Thyroid gland (tissue), 4 donors: ENCODE data around the gene UTS2R. TPM values are rescaled to one million over a fixed set of nuclear protein-coding genes. Genes with fewer than 3 reads are reported as not detected.
A peak's percentile ranks its signal among the peaks of the same experiment; 100 is the strongest.

Experiments used
- DNase-seq, 2 donors: peaks; one replicate each; pipeline ENCODE4 v3.0.0-alpha.2; 2019
- H3K27ac ChIP-seq, 3 donors: fragments of 200-600 bp; sonication (generic); 1 replicate in 2 of 3; 2 replicates in 1 of 3; pipeline ENCODE4 v1.5.1; 2016 to 2019; ENCODE audit warnings: mild to moderate bottlenecking in 1 of 3, moderate library complexity in 1 of 3
- H3K27me3 ChIP-seq: fragments of 200-600 bp; sonication (generic); one replicate; pipeline ENCODE4 v1.5.1; 2019
- H3K36me3 ChIP-seq, 2 donors: fragments of 200-600 bp; sonication (generic); one replicate each; pipeline ENCODE4 v1.5.1; 2016 to 2019
- H3K4me1 ChIP-seq, 2 donors: fragments of 200-600 bp; sonication (generic); one replicate each; pipeline ENCODE4 v1.5.1; 2017 to 2019
- H3K4me3 ChIP-seq, 3 donors: fragments of 200-600 bp; sonication (generic); replicated peaks in 1 of 3; 1 replicate in 2 of 3; 2 replicates in 1 of 3; pipeline ENCODE4 v1.5.1; 2016; ENCODE audit warnings: mild to moderate bottlenecking in 1 of 3
- H3K9me3 ChIP-seq: fragments of 200-600 bp; sonication (generic); one replicate; pipeline ENCODE4 v1.5.1; 2017
- POLR2A ChIP-seq, 2 donors: fragments of 450-650 bp; IDR thresholded peaks; one replicate each; pipeline ENCODE4 v1.6.1; 2017; ENCODE audit warnings: antibody characterized with exemption in 2 of 2, mild to moderate bottlenecking in 2 of 2, moderate library complexity in 1 of 2
- WGBS, 2 donors: methylation state at CpG; one replicate each; pipeline ENCODE4 v1.1.5; 2017; 5-methylcytosine and 5-hydroxymethylcytosine counted together
- intact Hi-C: fragments of 100-400 bp; cut with DNase I; formaldehyde crosslinking; loops from one replicate; pipeline ENCODE4 v1.15.1; 2023
- total RNA-seq, 4 donors: library from RNA; depleted of rRNA; stranded (reverse); fragments of >200 nt; gene quantifications; one replicate each; pipeline ENCODE4 v1.2.3, GENCODE V29; 2016
- TF ChIP-seq, protein P1 (sequence below), 6 experiments: fragments of 200-600 bp in 3 of 6; fragments of 450-650 bp in 3 of 6; sonication (generic) in 3 of 6; IDR thresholded peaks; one replicate each; pipeline ENCODE4 v1.5.1; 2016 to 2019; ENCODE audit warnings: antibody characterized with exemption in 6 of 6, mild to moderate bottlenecking in 2 of 6, inconsistent platforms in 1 of 6, moderate library complexity in 1 of 6

Gene UTS2R
- total RNA-seq, 4 donors from 2014 or later, result 0.22 to 6.6 (median 3.9) TPM

DNA sequence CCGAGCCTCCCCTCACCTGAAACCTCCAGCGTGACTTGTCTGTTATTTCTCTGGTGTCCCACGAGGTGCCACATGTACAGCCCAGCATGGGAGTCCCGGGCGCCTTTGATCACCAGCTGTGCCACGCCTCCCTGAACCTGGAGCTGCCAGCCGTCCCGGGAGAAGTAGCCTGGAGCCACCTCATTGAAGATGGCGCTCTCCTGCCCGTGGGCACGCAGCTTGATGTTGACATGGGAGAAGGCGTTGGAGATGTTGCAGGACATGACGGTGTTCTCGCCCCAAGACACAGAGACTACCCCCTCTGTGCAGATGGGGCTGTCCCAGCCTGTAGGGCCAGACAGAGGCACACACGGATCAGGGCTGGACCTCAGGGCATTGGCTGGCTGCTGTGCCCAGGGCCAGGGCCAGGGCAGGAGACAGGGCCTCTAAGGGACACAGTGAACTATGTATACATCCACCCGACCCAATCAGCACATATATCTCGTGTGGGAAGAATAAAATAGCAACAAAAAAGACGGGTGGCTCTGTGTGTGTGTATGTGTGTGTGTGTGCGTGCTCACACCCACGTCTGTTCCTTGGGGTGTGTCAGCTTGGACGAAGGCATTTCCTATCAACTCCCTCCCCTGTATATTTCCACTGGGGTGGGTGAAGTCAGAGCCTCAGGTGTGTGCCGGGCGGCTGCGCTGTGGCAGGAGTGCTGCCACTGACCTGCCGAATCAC lies 46.8 kb upstream of the UTS2R start:
- WGBS, 2 donors, result 60% methylated on average over 20 to 25 of the region's 25 CpGs
- H3K36me3 ChIP-seq, result no peaks in the 10 kb centered on the region
- no peak overlapping the region for H3K27ac ChIP-seq
- peaks cover 0 to 5% of the 10 kb centered on the region in 2 donors for H3K4me1 ChIP-seq
- intact Hi-C loops, result loop anchor here (5.0 kb wide), 2 partner anchors 87 to 297 kb away; no protein-coding TSS in a partner anchor
- H3K9me3 ChIP-seq, result no peaks in the 10 kb centered on the region
- peak in 1 of 2 donors; percentile 29 for DNase-seq
- TF ChIP-seq, protein P1, sequence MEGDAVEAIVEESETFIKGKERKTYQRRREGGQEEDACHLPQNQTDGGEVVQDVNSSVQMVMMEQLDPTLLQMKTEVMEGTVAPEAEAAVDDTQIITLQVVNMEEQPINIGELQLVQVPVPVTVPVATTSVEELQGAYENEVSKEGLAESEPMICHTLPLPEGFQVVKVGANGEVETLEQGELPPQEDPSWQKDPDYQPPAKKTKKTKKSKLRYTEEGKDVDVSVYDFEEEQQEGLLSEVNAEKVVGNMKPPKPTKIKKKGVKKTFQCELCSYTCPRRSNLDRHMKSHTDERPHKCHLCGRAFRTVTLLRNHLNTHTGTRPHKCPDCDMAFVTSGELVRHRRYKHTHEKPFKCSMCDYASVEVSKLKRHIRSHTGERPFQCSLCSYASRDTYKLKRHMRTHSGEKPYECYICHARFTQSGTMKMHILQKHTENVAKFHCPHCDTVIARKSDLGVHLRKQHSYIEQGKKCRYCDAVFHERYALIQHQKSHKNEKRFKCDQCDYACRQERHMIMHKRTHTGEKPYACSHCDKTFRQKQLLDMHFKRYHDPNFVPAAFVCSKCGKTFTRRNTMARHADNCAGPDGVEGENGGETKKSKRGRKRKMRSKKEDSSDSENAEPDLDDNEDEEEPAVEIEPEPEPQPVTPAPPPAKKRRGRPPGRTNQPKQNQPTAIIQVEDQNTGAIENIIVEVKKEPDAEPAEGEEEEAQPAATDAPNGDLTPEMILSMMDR (IDR thresholded peaks at IDR 0.05), result no peak
- TF ChIP-seq POLR2A (IDR thresholded peaks at IDR 0.05), result no peak
- no peak overlapping the region for H3K4me3 ChIP-seq
- no peaks in the 10 kb centered on the region for H3K27me3 ChIP-seq

- intact Hi-C loops, result no loop called here
- no peaks in the 10 kb centered on the region for H3K9me3 ChIP-seq
- peaks cover 3 to 12% of the 10 kb centered on the region in 2 donors for H3K4me1 ChIP-seq
- no peak for DNase-seq
- 90 to 92% methylated on average over 21 to 23 of the region's 30 CpGs for WGBS, 2 donors
- H3K4me3 ChIP-seq, result no peak overlapping the region
- H3K27ac ChIP-seq, result no peak overlapping the region
- TF ChIP-seq, protein P1 (IDR thresholded peaks at IDR 0.05), result no peak
- no peak for TF ChIP-seq POLR2A (IDR thresholded peaks at IDR 0.05)
- H3K36me3 ChIP-seq, result no peaks in the 10 kb centered on the region
- no peaks in the 10 kb centered on the region for H3K27me3 ChIP-seq
These were observed 46.0 kb upstream of the UTS2R start for GRCh38 chr17:82325286-82326180.

GRCh38 chr17:82327289-82327688 lies 44.3 kb upstream of the UTS2R start:
- intact Hi-C loops, result no loop called here
- H3K4me1 ChIP-seq, result peaks cover 4 to 9% of the 10 kb centered on the region in 2 donors
- no peaks in the 10 kb centered on the region for H3K27me3 ChIP-seq
- H3K36me3 ChIP-seq, result no peaks in the 10 kb centered on the region
- DNase-seq, result no peak
- TF ChIP-seq, protein P1 (IDR thresholded peaks at IDR 0.05), result no peak
- no peak for TF ChIP-seq POLR2A (IDR thresholded peaks at IDR 0.05)
- no peak overlapping the region for H3K4me3 ChIP-seq
- H3K27ac ChIP-seq, result no peak overlapping the region
- WGBS, 2 donors, result 81 to 83% methylated on average over 8 to 15 of the region's 15 CpGs
- no peaks in the 10 kb centered on the region for H3K9me3 ChIP-seq

- H3K36me3 ChIP-seq, result no peaks in the 10 kb centered on the region
- intact Hi-C loops, result no loop called here
- H3K27me3 ChIP-seq, result no peaks in the 10 kb centered on the region
- WGBS, 2 donors, result 78% methylated on average over 14 to 16 of the region's 16 CpGs
- DNase-seq, result no peak
- H3K27ac ChIP-seq, result no peak overlapping the region
- H3K9me3 ChIP-seq, result no peaks in the 10 kb centered on the region
- peaks cover 6 to 13% of the 10 kb centered on the region in 2 donors for H3K4me1 ChIP-seq
- no peak overlapping the region for H3K4me3 ChIP-seq
- TF ChIP-seq POLR2A (IDR thresholded peaks at IDR 0.05), result no peak
- TF ChIP-seq, protein P1 (IDR thresholded peaks at IDR 0.05), result no peak
These were observed 43.8 kb upstream of the UTS2R start for GRCh38 chr17:82327757-82328140.
